D721Med (cell line): ENCODE results near the gene ST8SIA4.

Experiments used
- DNase-seq: peaks from one replicate; pipeline ENCODE4 v3.0.0; 2011; ENCODE audit warnings: low spot score; ENCODE audit not compliant: insufficient read length
- FAIRE-seq: peaks from 2 replicates; lab custom pipeline; 2011; peaks lifted over from hg19 to GRCh38; lab: Jason Lieb, UNC
- CTCF ChIP-seq: IDR thresholded peaks from 2 replicates; pipeline ENCODE4 v1.5.1; 2012; ENCODE audit warnings: mild to moderate bottlenecking, control low read depth; ENCODE audit not compliant: insufficient read depth; ENCODE audit errors: missing control alignments

The ST8SIA4 gene

DNA sequence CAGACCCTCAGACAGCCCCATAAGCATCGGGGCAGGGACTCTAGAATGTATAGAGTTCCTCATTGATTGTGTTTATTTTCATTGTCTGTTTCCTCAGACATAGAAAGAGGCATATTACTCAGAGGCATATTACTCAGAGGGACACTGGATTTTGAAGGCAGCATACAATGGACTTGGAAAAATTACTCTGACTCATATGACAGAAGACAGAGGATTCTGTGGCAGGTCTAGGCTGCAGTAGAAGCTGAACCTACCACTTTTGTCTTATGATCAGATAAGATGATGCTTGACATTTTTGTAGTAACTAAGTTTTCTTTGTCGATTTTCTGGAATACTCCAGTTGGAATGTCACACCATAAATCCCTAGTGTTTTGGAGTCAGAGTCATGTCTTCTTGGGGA is 105.2 kb downstream of the ST8SIA4 start:
- FAIRE-seq (no peak), DNase-seq (no peak)
- TF ChIP-seq CTCF, result no peak

DNA sequence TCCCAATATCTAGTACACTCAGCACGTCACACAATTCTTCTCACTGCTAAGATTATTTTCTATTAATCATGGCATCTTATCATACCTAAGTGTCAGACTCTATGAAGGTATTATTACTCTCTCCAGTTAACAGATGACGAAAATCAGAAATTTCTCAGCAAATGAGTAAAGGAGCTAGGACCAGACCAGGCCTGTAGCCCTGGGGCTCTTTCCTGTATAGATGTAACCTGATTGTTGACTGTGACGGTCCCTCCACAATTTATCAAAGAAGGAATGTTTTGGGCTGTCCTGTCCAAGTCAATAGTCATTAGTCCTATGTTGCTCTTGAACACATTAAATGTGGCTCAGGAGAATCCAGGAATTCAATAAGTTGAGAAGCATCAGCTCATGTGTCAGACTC is 106.2 kb downstream of the ST8SIA4 start:
- FAIRE-seq, result no peak
- no peak for TF ChIP-seq CTCF
- no peak for DNase-seq

DNA sequence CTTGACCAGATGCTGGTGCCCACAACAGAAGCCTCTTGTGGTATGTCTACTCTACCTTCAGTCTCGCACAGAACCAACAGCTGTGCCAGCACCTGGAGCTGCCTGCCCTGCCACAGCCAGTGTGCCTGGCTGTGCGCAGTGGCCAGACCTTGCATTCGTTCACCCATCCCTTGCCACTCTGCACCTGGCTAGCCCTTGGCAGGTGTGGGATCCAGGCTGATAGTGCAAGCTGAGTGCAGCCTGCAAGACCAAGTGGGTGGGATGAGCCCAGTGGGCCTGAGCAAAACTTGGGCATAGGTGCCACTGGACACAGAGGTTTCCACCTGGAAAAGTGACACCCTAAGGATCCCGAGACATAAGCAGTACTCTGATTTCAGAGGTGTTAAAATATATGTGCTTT is 108.2 kb downstream of the ST8SIA4 start:
- no peak for TF ChIP-seq CTCF
- DNase-seq (no peak), FAIRE-seq (no peak)

GRCh38 chr5:100794218-100794617 is 108.9 kb downstream of the ST8SIA4 start:
- no peak for DNase-seq

GRCh38 chr5:100792781-100793180 is 110.3 kb downstream of the ST8SIA4 start:
- no peak for TF ChIP-seq CTCF
- FAIRE-seq, result peak; percentile 6
- no peak for DNase-seq

More at GRCh38 chr5:100794218-100794617, 108.9 kb downstream of the ST8SIA4 start:
- no peak for FAIRE-seq
- TF ChIP-seq CTCF, result no peak

DNA sequence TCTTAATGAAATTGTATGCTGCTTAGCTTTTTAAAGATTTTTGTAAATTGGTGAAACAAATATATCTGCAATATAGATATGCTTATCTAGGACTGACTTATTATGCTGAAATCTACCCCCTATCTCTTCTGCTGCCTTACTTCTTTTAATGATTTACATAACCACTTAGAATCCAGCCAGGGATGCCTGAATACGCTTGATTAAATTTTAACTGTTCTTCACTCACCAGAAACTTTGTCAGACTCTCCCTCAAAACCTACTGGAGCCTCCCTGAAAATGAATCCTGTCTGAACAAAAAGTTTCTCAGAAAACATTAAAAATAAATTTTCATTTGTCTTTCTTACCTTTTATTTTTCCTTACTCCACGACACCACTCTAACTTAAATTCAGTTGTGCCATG is 111.7 kb downstream of the ST8SIA4 start:
- no peak for TF ChIP-seq CTCF
- no peak for DNase-seq
- FAIRE-seq, result no peak

- no peak for TF ChIP-seq CTCF
- DNase-seq (no peak), FAIRE-seq (no peak)
These were observed 112.1 kb downstream of the ST8SIA4 start for GRCh38 chr5:100790951-100791350.
